ENCODE data around the gene NEB.

Gene NEB

DNA sequence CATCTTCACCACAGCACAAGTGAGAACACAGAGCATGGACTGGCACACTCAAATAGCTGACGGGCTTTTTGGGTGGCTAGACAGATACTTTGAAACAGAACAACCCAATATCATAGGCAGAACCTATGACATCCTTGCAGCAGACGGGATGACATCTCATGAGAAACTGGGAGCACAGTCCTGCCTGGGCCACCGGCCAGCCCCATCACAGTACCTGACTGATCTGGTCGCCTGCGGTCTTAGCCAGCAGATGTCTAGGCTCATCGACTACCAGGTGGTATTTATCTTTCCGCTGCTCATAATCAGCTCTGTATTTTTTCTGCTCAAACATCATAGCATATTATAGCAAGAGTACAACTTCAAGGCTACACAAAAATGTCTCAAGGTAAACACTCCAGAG is 200.3 kb downstream of the NEB start:
- DNase-seq = no peak

DNA sequence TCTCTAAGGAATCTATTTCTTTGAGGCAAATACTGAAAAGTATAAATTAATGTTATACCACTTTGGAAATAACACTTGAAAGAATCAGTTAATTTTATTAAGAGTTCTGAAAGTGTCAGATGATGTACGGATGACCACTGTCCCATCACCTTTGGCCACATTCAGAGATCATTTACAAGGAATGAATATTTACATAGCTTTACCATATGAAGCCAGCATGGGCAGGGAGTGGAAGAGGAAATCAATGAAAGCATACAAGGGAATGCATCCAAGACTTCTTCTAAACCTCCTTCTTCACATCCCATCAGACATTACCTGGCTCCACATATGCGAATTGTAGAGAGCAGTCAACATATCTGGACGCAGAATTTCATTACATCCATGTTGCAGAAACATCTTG is 201.1 kb downstream of the NEB start:
- no peak for DNase-seq

DNA sequence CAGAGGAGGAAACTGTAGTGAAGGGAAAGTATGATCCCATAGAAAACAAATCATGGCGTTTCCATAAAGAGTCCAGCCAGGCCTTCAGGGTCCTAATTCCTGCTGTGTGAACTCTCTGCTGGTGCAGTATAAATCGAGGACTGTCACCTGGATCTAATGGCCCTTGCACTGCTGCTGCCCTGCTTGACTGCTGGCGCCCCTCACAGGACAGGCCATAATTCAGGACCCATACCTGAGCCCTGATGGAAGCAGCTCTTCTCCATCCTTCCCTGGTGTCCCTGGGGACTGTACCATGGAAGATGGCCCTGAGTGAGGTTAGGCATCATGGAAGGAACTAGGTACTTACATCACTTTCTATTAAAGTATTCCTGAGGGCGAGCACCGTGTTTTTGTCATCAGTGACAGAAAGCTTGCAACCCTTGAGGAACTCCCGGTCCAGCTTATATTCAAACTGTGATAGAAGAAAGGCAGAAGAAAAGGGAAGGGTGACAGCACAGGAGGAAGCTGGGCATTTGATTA is 207.6 kb downstream of the NEB start:
- no peak for DNase-seq

DNA sequence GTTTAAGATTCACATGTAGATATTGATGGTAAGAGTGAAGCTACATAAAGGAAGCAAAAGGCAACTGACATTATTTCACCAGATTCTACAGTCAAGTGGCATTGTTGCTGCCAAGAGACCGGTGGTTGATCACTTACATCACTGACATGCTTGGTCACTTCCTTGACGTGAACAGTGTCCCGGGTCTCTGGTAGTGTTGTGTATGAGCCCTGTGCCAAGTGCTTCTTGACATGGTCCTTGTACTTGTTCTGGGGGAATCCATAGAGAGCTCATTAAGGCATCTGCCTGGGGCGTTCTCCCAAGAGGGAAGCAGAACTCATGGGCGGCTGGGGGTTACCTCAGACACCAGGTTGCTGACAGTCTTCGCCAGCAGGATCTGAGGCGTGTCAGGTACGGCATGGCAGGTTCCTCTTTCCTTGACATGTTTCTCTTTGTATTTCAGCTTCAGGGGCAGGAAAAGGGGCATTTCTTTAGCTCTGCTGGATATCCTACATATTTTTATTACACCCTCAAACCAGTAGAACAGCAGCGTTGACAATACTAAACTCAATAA is 208.4 kb downstream of the NEB start:
- no peak for DNase-seq

DNA sequence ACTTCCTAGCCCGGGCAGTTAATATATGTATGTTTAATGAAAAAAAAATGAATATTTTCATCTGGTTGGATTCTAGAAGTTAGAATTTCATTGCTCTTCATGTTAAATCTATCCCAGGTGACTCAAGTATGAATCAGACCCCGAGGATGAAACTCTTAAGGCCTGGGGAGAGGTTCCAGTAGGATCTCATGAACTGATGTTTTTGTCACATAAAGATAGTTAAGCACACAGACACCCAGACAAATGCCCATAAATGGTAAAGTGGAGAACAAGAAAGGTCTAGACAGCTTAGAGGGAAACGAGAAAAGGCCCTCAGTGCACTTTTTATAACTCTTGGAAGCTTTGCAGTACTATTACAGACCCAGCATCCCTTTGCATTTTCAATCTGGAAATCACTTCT is 210.4 kb downstream of the NEB start:
- DNase-seq = no peak

DNA sequence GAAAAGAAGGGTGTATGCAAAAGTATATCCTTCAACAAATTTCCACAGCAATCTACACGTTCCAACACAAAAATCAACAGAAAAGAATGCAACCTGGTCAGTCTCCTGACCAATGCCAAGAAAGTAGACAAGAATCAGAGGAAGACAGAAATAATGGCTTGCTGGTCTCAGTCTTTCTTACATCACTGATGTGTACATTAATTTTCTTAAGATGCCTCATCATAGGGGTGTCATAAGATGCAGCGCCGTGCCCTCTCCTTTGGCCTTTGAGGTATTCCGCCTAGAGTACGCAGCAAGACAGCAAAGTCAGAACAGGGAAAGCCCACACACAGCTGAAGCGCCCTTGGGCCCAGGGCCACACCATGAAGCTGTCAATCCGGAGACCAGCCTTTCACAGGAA is 211.7 kb downstream of the NEB start:
- no peak for DNase-seq

DNA sequence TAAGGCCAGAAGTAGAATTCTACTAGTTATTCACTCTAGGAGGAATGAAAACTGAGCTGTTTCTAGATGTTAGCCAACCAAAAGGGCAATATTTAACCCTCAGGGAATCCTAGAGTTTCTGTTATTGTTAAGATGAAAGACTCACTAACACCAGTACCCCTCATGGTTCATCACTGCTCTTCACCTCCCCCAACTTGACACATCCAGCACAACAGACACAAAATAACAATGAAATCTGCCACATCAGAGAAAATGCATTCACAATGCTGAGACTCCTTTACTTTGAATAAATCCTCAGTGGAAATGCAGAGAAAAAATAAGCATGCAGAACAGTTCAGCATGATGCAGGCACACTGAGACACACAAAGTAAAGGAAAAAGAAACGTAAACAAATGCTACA is 213.3 kb downstream of the NEB start:
- DNase-seq = no peak

DNA sequence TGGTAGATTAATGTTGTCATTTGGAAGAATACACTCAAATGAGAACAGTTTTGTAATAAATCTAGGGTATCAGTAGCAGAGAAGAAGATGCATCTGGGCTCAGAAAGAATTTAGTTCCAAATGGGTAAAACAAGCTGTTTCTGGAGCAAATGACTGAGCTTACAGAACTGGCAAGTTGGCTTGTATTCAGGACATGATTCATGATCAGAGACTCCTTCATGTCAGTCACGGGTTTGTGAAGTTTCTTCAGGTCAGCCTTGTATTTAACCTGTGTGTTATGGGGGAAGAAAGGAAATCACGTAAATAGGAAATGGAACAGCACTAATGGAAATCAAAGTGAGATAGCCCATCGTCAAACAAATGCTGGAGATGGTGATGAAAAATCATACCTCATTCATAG is 215.5 kb downstream of the NEB start:
- DNase-seq = no peak

DNA sequence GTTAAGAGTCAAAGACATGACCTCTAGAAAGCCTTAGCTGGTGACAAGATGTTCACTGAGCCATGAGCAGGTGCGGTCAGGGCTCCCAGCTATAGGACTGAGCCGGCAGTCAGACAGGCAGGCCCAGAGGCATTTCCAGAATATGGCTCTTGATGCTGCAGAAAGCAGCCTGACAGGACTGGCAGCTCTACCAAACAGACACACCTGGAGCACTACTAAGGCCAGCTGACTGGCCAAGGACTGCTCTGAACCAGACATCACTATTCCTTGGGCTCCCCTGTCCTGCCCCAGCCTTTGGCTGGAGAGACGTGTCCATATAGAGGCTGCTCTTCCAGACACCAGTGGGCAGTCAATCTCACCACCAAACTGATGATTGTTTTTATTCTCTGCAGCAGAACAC is 225.8 kb downstream of the NEB start:
- DNase-seq = no peak

DNA sequence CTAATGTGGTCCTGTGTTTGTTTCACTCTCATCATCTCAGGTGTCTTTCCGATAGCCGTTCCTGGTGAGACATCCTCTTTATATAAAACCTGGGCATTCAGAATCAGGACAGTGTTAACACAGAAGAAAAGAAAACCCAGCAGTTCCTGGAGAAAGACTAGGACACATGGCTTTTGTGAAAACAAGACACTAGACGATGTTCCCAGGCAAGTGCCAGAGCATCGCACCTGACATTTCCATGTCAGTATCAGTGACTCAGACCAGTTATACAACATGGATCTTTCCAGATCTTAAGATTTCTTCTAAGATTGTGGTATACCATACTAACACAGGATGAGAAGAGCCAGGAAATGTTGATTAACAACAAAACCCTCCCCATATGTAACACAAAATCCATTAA is 228.1 kb downstream of the NEB start:
- DNase-seq = no peak

DNA sequence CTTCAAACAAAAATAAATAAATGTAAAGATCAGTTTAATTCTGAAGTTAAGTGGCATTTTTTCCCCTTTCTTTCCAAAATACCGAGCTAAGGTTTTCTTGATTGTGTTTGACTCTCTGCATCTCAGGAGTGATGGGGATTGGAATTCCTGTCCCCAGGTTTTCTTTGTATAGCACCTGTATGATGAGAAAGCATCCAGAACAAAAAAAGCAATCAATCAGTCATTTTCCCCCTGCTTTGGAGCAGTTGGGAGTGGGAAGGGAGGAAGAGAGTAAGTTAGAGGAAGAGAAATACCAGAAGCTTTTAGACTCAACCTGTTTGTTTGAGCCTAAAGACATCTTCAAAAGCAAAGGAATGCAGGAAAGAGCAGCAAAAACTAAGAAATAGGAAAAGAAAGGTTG is 236.1 kb downstream of the NEB start:
- no peak for DNase-seq

DNA sequence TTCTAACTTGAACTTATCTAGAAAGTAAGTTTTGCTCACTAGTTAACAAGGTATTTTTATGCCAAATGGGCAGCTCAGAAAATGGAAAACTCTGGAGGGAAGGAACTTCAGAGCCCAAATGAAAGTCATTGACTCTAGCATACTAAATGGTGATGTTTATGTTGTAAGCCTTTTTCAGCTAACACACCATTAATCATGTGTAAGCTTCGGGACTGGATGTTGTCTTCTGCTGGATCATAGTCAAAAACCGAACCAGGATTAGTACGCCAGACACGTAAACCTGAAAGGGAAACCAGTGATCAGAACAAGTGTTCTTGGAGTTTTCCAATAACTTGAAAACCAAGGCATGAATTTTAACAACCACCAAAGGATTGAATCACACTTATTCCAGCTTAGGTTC is 242.8 kb downstream of the NEB start:
- no peak for DNase-seq

DNA sequence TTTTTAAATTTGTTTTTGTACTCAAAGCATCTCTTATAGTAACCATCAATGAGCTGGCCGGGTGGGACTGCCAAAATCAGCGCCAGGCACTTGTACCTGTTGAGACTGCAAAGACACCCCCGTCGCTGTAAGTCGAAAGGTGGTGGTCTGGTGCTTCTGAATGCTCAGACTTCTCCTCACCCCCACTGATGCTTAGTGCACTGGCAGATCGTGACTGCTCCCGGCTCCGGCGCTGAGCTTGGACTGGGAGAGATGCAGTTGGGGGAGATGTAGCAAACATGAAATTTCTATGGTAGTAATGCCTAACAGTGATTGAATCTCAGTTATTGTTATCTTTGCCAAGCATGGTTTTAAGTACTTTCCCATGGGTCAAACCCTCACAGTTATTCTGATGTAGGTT is 244.0 kb downstream of the NEB start:
- no peak for DNase-seq

DNA sequence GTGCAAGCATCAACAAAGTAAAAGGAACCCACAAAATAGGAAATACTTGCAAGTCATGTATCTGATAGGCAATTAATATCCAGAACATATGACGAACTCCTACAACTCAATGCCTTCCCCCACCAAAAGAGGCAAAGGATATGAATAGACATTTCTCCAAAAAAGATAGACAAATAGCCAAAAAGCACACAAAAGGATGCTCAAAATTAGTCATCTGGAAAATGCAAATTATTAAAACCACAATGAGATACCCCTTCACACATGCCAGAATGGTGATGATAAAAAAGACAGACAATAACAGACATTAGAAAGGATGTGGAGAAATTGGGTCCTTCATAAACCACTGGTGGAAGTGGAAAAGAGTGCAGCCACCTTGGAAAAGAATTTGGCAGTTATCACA is 248.2 kb downstream of the NEB start:
- DNase-seq = no peak

DNA sequence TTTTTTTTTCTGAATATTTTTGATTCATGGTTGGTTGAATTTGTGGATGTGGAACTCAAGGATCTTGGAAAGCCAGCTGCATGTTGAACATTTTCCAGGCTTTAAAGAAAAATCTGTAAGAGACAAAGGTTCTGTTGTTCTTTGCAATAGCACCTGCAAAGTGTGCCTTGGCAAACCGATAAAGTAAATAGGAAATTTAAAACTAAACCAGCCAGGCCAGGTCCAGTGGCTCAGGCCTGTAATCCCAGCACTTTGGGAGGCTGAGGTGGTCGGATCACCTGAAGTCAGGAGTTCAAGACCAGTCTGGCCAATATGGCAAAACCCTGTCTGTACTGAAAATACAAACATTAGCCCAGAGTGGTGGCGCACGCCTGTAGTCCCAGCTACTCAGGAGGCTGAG is 250.2 kb downstream of the NEB start:
- DNase-seq = no peak

DNA sequence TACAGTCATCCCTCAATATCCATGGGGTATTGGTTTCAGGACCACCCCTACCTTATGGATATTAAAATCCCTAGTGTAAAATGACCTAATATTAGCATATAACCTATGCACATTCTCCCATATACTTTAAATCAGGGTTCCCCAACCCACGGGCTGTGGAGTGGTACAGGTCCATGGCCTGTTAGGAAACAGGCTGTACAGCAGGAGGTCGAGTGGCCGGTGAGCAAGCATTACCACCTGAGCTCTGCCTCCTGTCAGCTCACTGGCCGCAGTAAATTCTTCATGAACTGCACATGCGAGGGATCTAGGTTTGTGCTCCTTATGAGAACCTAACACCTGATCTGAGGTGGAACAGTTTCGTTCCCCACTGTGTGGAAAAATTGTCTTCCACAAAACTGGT is 250.7 kb downstream of the NEB start:
- no peak for DNase-seq

DNA sequence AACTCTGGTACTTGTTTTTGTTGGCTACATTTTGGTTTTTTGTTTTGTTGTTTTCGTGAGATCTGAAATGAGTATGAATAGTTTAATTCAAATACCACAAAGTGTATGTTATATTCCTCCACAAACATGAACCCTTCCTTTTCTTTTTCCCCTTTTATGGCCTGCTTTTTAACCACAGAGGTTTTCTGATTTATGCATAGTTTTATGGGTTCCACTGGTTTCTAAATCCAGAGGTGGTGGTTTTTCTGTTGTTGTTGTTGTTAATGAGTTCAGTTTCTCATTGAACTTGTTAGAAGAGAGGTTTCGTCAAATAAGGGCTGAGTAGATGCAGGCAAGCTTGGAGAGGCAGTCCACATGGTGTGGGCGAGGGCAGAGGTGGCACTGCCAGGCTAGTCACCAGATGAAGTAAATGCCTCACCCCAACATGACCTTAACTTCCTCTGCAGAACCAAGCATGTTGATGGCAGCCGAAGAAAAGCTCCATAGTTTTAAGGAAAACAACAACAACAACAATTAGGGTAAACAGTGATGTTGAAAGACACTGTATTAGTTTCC is 252.0 kb downstream of the NEB start:
- no peak for DNase-seq

DNA sequence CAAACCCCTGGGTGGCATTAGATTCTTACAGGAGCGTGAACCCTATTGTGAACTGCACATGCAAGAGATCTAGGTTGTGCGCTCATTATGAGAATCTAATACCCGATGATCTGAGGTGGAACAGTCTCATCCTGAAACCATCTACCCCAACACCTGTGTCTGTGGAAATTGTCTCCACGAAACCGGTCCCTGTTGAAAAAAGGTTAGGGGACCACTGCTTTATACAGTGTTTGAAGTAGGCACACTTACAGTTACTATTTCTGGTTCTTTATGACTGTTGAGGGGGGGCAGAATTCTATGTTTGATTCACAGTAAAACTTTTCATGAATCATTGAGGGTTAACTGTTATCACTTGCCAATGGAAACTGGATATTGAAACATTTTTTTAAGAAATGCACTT is 252.5 kb downstream of the NEB start:
- DNase-seq = no peak

DNA sequence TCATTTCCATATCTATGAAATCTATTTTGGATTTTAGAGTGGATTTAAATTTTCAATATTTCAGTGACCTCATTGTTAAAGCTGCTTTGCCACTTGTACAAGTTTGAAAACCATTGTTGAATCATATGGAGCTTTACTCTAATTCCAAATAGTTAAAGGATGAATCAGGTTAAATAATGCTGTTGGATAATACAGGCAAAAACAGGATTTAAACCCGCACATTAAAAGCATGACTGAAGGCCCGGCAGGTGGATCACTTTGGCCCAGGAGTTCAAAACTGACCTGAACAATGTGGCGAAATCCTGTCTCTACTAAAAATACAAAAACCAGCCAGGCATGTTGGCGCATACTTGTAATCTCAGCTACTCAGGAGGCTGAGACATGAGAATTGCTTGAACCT is 256.3 kb downstream of the NEB start:
- DNase-seq = no peak

DNA sequence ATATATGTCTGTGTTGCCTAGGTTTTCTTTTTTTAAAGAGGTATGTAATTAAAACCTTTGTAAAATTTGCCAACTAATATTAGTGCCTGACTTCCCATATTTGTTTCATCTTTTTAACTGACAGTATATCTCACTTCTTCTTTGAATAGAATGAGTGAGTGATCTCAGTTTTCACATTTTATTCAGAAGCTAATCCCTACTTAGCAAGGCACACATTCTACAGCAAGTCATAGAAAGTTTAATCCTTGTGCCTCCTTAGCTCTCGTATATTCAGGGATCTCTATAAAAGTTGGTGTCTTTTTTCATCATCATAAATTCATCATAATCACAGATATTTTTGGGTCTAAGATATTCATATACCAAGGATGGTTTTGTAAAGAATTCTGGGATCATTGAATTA is 258.0 kb downstream of the NEB start:
- no peak for DNase-seq

DNA sequence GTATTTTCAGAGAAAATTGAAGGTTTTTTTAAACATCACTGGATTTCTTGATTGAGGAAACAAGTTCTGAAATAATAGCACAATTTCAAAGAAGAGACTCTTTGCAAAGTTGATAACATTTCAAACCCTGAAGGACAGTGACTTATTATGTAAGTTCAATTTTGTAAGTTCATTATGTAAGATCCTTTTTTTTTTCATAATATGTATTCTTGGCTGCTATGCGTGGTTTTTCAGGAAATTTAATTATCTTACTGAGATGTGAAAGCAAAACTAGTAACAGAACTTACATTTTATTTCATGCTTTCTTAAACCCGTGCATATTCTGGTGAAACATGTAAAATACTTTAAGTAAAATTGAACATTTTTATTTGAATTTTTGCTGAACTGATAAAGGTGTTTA is 259.2 kb downstream of the NEB start:
- no peak for DNase-seq

DNA sequence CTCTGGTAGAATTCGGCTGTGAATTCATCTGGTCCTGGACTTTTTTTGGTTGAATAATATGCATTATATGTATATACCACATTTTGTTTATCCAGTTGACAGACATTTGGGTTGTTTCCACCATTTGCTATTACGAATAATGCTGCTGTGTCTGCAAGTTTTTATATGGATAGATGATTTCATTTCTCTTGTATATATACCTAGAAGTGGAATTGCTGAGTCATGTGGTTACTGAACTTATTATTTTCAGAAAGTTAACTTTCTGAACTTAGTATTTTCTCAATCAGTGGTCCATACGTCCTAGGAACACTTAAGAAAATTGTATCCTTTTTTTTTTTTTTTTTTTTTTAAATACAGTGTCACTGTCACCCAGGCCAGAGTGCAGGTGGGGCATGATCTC is 261.3 kb downstream of the NEB start:
- DNase-seq = no peak

DNA sequence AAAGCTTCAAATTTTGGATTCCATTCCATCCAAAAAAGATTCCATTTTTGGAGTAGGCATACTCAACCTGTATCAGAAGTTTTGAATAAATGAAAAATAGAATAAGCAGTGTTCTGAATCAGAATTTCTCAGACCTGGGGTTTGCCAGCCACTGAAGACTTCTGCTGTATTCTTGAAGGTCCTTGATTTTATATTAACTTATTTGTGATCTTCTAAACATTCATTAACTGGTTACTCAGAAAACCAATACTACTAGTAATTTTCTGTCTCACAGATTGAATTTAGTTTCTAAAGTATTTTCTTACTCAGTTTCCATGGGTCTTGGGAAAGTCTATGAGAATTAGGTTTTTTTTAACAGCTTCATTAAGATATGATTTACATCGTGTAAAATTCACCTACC is 263.7 kb downstream of the NEB start:
- DNase-seq = no peak

DNA sequence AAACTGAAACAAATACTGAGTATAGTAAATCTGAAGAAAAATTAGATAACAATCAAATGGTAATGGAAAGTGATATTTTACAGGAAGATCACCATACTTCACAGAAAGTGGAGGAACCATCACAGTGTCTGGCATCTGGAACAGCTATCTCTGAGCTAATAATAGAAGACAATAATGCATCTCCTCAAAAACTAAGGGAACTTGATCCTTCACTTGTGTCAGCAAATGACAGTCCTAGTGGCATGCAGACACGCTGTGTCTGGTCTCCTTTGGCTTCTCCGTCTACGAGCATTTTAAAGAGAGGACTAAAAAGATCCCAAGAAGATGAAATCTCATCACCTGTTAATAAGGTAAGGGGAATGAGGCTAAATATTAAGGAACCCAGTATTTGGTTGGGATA is 268.5 kb downstream of the NEB start:
- DNase-seq = no peak

DNA sequence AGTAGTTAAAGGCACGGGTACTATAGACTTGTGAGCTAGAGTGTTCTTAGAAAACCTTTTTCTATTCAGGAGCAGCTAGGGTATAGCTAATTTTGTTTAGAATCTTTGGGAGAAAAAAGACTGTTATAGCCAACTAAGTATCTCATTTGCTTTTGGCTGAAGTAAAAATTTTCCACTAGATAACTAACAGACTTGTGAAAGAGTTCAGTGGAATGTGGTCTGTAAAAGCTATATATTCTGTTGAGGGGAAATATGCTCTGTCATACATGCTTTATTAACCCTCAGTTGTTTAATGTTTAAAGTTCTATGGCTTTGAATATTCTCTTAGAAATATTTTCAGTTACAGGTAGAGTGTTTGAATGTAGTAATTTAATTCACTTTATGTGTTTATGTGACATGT is 274.9 kb downstream of the NEB start:
- no peak for DNase-seq

DNA sequence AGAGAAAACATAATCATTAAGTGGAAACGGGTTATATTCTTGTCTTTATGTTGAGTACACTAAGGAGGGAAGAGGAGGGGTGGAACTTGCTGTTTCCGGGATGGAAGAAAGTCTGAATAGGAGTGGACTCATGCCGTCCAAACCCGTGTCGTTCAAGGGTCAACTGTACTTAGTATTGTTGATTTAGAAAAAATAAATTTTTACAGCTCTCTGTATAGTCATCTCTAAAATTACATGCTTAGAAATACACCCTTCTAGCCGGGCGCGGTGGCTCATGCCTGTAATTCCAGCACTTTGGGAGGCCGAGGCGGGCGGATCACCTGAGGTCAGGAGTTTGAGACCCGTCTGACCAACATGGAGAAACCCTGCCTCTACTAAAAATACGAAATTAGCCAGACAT is 295.1 kb downstream of the NEB start:
- DNase-seq = no peak
